ENCODE results near the gene CFAP74. TPM values are rescaled to one million over a fixed set of nuclear protein-coding genes. Genes with fewer than 3 reads are reported as not detected.
"Not testable (repeated sequence)": the region's sequence is repeated elsewhere in the genome, so short reads cannot be mapped to it uniquely, and the experiment has no call there.

Gene CFAP74
- polyA plus RNA-seq, 5 donors: 1.5 to 4.3 (median 2.8) TPM

DNA sequence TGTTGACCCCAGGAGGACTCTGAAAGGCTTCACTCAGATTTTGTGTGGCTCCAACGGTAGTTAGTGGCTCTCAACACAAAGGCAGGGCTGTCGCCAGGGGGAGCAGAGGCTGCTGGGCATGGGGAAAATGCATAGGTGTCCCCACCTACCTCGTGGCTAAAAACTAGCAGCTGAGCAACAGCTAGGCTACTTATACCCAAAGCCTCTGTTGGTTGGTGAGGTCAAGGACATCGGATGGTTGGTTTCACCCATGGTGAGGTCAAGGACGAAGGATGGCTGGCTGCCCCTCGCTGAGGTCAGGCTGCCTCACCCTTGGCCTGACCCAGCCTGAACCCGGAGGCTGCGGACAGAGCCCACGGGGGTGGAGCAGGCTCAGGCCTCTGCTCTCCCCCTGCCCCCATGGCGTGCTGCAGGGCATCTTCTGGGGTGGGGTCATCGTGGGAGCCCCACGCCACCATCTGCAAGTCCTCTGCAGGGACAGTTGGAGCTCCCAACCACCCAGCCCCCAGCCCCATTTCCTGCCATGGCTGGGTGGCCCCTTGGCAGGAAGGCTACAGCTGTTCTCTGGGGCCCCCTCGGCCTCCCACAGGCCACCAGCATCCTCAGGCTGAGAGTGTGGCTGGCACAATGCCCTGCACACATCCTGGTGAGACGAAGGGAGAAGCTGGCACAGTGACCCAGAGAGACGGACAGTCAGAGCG, 104.2 kb downstream of the CFAP74 start:
- no peak for DNase-seq

DNA sequence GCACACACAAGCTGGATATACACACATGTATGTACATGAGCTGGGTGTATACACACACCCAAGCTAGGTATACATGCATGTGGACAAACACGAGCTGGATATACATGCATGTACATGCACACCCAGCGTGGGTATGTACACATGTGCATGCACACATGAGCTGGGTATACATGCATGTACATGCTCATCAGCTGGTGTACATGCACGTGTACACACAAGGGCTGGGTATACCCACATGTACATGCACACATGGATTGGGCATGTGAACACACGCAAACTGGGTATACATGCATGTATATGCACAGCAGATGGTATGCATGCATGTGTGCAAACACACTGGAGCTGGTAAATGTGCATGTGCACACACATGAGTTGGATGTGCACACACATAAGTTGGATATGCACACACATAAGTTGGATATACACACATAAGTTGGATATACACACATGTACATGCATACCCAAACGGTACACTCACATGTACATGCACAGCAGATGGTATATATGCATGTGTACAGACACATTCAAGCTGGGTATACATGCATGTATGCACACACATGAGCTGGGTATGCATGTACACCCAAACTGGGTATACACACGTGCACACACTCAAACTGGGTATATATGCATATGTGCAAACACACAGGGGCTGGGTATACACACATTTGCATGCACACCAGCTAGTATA, 105.2 kb downstream of the CFAP74 start:
- DNase-seq: no peak

- DNase-seq: no peak
Measured at GRCh38 chr1:1895456-1896336, 107.9 kb downstream of the CFAP74 start.

DNA sequence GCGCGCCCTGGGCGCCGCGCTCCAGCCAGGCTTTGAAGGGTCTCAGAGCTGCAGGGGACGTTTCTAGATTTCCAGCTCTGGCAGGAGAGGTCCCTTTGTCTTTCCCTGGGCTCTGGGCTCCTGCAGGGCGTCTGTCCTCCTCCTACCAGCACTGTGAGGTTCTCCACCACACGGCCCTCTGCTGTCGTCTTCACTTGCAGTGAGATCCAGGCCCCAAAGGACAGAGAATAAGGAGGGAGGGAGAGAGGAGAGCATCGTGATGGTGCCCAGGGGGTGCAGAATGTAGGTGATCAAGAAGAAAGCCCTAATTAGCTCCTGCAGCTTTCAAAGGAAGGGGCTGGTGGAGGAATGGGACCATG, 108.5 kb downstream of the CFAP74 start:
- DNase-seq: no peak

GRCh38 chr1:1894354-1895059, 109.1 kb downstream of the CFAP74 start:
- no peak for DNase-seq

DNA sequence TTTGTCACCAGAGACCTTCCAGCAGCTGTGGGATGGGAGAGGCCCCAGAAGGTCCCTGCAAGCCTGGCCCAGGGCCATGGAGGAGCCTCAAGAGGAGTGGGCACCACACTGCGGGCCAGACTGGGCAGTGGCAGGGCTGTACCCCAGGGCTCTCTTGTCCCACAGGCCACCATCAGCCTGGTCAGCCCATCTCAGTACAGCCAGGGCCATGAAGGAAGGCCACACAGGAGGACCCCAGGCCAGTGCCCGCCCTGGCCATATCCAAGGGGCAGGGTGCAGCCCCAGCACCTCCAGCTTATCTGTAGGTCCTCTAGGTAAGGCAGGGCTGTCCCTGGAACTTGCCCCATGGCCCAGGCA, 109.6 kb downstream of the CFAP74 start:
- DNase-seq: no peak

GRCh38 chr1:1893291-1893985, 110.1 kb downstream of the CFAP74 start:
- no peak for DNase-seq

DNA sequence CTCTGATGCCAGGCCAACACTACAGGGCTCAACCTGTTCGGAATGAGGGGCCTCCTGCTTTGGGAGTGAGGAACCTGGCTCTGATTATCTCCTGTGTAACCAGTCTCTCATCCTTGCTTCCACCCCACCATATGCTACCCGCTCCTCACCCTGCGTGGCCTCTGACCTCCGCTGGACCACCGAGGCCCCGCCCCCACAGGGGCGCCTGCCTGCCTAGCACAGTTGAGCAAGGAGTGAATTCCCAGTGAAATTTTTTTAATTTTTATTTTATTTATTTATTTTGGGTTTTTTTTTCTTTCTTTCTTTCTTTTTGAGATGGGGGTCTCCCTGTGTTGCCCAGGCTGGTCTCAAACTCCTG, 110.8 kb downstream of the CFAP74 start:
- DNase-seq: no peak

GRCh38 chr1:1892079-1892762, 111.4 kb downstream of the CFAP74 start:
- DNase-seq: no peak

- peak; percentile 59 to 61 for DNase-seq
Measured at GRCh38 chr1:1891349-1892078, 112.1 kb downstream of the CFAP74 start.

DNA sequence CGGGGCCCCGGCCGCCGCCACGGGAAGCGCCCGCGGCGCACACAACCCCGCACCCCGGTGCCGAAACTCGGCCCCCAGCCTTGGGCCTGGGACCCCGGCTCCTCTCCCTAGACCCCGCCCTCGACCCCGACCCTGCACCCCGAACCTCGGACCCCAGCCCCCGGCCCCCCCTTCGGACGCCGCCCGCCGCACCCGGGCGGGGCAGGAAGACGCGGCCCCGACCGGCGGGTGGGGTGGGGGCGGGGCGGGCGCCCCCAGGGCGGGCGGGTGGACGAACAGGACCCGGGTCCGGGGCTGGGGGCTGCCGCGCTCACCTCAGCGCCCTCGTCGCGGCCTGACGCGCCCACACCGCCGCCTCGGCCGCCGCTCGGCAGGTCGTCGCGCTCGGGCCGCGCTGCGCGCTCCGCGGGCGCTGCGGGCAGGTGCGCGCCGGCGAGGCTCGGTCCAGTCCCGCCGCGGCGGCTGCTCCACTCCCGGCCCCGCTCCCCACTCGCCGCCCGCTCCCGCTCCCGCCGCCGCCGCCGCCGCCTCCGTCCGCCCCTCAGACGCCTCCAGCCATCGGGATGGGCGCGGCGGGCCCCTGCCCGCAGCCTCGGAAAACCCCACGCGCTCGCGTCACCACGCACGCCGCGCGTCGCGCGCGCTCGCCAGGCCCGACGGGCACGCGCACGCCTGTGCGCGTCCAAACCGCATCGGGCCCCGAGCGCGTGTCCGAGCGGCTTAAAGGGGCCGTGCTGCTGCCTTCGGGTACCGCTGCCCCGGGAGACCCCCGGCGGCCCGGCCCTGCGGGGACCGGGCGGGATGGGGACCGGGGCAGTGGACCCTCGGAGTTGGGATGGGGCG, 112.9 kb downstream of the CFAP74 start, which contains the start of gene GNB1:
Gene GNB1, minus strand, starts transcription at position 582 of the 843 bp plus-strand sequence. CDS start 65,634 bp downstream, outside the sequence.
- peak; percentile 94 to 96 for DNase-seq

GRCh38 chr1:1889847-1890505, 113.6 kb downstream of the CFAP74 start:
- no peak for DNase-seq

GRCh38 chr1:1889090-1889750, 114.4 kb downstream of the CFAP74 start:
- DNase-seq: no peak

GRCh38 chr1:1883890-1884289, 119.7 kb downstream of the CFAP74 start:
- not testable (repeated sequence) for DNase-seq

- DNase-seq: no peak
Measured at GRCh38 chr1:1883092-1883873, 120.3 kb downstream of the CFAP74 start.

DNA sequence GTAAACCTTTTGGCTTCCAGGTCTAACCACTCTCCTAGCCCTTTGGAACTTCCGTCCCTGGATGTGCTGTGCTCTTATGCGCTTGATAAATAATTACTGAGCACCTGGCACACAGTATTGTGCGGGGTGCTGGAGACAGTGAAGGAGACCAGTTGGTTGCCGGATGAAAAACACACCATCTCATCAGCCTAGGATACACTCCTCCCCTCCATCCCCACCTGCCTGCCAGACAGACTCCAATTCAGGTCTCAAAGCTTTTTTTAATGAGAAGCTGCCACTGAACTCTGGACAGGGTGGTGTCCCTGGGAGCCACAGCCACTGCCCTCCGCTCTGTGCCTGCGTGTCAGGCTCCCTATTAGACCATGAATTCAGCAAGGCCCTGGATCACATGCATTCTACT, 121.9 kb downstream of the CFAP74 start:
- DNase-seq: no peak

All from right lung (tissue), 5 donors.